Suprapubic skin (tissue), 3 donors: ENCODE results near the gene METTL9.
"Not testable (repeated sequence)": the region's sequence is repeated elsewhere in the genome, so short reads cannot be mapped to it uniquely, and the experiment has no call there.

Source experiments
- CTCF ChIP-seq, 2 donors: fragments of 200-600 bp in 1 of 2; fragments of 450-650 bp in 1 of 2; sonication (generic) in 1 of 2; IDR thresholded peaks; one replicate each; pipeline ENCODE4 v1.5.1; 2016 to 2019; ENCODE audit warnings: antibody characterized with exemption in 2 of 2, mild to moderate bottlenecking in 1 of 2, moderate library complexity in 1 of 2
- EP300 ChIP-seq: sonication (generic); formaldehyde crosslinking; IDR thresholded peaks from one replicate; pipeline ENCODE4 v1.6.1; 2017; ENCODE audit warnings: antibody characterized with exemption
- POLR2A ChIP-seq, 2 donors: fragments of 450-650 bp; IDR thresholded peaks; one replicate each; pipeline ENCODE4 v1.6.1; 2017; ENCODE audit warnings: antibody characterized with exemption in 2 of 2, mild to moderate bottlenecking in 2 of 2, moderate library complexity in 2 of 2

- TF ChIP-seq CTCF (IDR thresholded peaks at IDR 0.05); EP300; POLR2A (IDR thresholded peaks at IDR 0.05): not testable (repeated sequence)
Observed at GRCh38 chr16:21690967-21691366, 91.6 kb downstream of the METTL9 start.
